Measurements from ENCODE around the gene MAP3K20. TPM values are rescaled to one million over a fixed set of nuclear protein-coding genes. Genes with fewer than 3 reads are reported as not detected.
"Not testable (repeated sequence)": the region's sequence is repeated elsewhere in the genome, so short reads cannot be mapped to it uniquely, and the experiment has no call there.

MAP3K20 gene
- total and polyA plus RNA-seq, 9 donors: 38.6 to 127 (median 88.4) TPM

- intact Hi-C loops (cut with DNase I): no loop called here
- peaks cover 5% of the 10 kb centered on the region for H3K4me1 ChIP-seq (ENCODE audit: insufficient read depth)
Observed at GRCh38 chr2:173126819-173127218, 51.2 kb downstream of the MAP3K20 start.

GRCh38 chr2:173128132-173128531 is 52.5 kb downstream of the MAP3K20 start:
- H3K4me1 ChIP-seq (ENCODE audit: insufficient read depth); intact Hi-C loops (cut with DNase I); H3K36me3 ChIP-seq; H3K9me3 ChIP-seq; H3K27ac ChIP-seq; DNase-seq; H3K27me3 ChIP-seq; H3K4me3 ChIP-seq: not testable (repeated sequence)
- 85 to 99% (median 87%) methylated on average over 5 of the region's 5 CpGs for WGBS, 3 donors

More at GRCh38 chr2:173126819-173127218, 51.2 kb downstream of the MAP3K20 start:
- Histone ChIP-seq H3K27me3 (no peaks in the 10 kb centered on the region), H3K27ac (no peak overlapping the region), H3K36me3 (no peaks in the 10 kb centered on the region), H3K9me3 (no peaks in the 10 kb centered on the region), H3K4me3 (no peak overlapping the region)
- no peak for DNase-seq
- WGBS, 3 donors: 69 to 79% (median 74%) methylated on average over 1 of the region's 1 CpG
- TF ChIP-seq EP300 (IDR thresholded peaks at IDR 0.05): no peak
- no peak for TF ChIP-seq CTCF (IDR thresholded peaks at IDR 0.05)
- no peak for TF ChIP-seq POLR2A (IDR thresholded peaks at IDR 0.05)

- Histone ChIP-seq H3K36me3 (no peaks in the 10 kb centered on the region), H3K4me1 (ENCODE audit: insufficient read depth) (peaks cover 3% of the 10 kb centered on the region), H3K27me3 (no peaks in the 10 kb centered on the region), H3K27ac (no peak overlapping the region), H3K9me3 (no peaks in the 10 kb centered on the region), H3K4me3 (no peak overlapping the region)
- intact Hi-C loops (cut with DNase I): no loop called here
- DNase-seq: no peak
- TF ChIP-seq POLR2A (IDR thresholded peaks at IDR 0.05): no peak
- WGBS, 3 donors: 36 to 39% (median 38%) methylated on average over 6 of the region's 6 CpGs
Observed at GRCh38 chr2:173130496-173131465, 55.1 kb downstream of the MAP3K20 start.

- Histone ChIP-seq H3K4me3 (no peak overlapping the region), H3K27me3 (no peaks in the 10 kb centered on the region), H3K9me3 (no peaks in the 10 kb centered on the region), H3K27ac (no peak overlapping the region), H3K4me1 (ENCODE audit: insufficient read depth) (peaks cover 3% of the 10 kb centered on the region), H3K36me3 (no peaks in the 10 kb centered on the region)
- no peak for DNase-seq
- intact Hi-C loops (cut with DNase I): no loop called here
- 92 to 97% (median 93%) methylated on average over 1 of the region's 1 CpG for WGBS, 3 donors
- TF ChIP-seq CTCF (IDR thresholded peaks at IDR 0.05): no peak
- no peak for TF ChIP-seq POLR2A (IDR thresholded peaks at IDR 0.05)
- TF ChIP-seq EP300 (IDR thresholded peaks at IDR 0.05): no peak
Observed at GRCh38 chr2:173132531-173132930, 56.9 kb downstream of the MAP3K20 start.

- Histone ChIP-seq H3K36me3 (no peaks in the 10 kb centered on the region), H3K27me3 (no peaks in the 10 kb centered on the region), H3K4me3 (no peak overlapping the region), H3K9me3 (no peaks in the 10 kb centered on the region), H3K4me1 (ENCODE audit: insufficient read depth) (peaks cover 3% of the 10 kb centered on the region), H3K27ac (no peak overlapping the region)
- intact Hi-C loops (cut with DNase I): no loop called here
- WGBS, 3 donors: 84 to 90% (median 90%) methylated on average over 4 of the region's 4 CpGs
- no peak for DNase-seq
- TF ChIP-seq POLR2A (IDR thresholded peaks at IDR 0.05): no peak
- no peak for TF ChIP-seq CTCF (IDR thresholded peaks at IDR 0.05)
- TF ChIP-seq EP300 (IDR thresholded peaks at IDR 0.05): no peak
Observed at GRCh38 chr2:173134703-173135102, 59.1 kb downstream of the MAP3K20 start.
